Psoas muscle (tissue), 8 donors: ENCODE data around the gene GATA5. TPM values are rescaled to one million over a fixed set of nuclear protein-coding genes. Genes with fewer than 3 reads are reported as not detected.

ENCODE experiments used
- ATAC-seq, 4 donors: fragments of 200-7000 bp; cut with Tn5 transposase; one replicate each; pipeline ENCODE4 v1.9.1; 2020; ENCODE audit warnings: moderate library complexity in 3 of 4, mild to moderate bottlenecking in 2 of 4
- DNase-seq, 2 donors: peaks; one replicate each; pipeline ENCODE4 v3.0.0-alpha.2; 2020
- H3K27ac ChIP-seq: fragments of 200-600 bp; one replicate; pipeline ENCODE4 v1.8.0; 2022
- H3K27me3 ChIP-seq, 3 donors: fragments of 200-600 bp in 1 of 3; one replicate each; pipeline versions ENCODE4 v1.6.1 to v1.8.0; 2013 to 2022; ENCODE audit warnings: low read length in 2 of 3, mild to moderate bottlenecking in 2 of 3, moderate library complexity in 1 of 3; ENCODE audit not compliant: insufficient read depth in 3 of 3
- H3K36me3 ChIP-seq, 2 donors: fragments of 200-600 bp in 1 of 2; one replicate each; pipeline versions ENCODE4 v1.6.1 to v1.8.0; 2013 to 2022; ENCODE audit warnings: low read depth in 1 of 2, mild to moderate bottlenecking in 1 of 2, moderate library complexity in 1 of 2; ENCODE audit not compliant: insufficient read depth in 1 of 2
- H3K4me1 ChIP-seq: fragments of 200-600 bp; one replicate; pipeline ENCODE4 v1.8.0; 2022
- H3K4me3 ChIP-seq: fragments of 200-600 bp; one replicate; pipeline ENCODE4 v1.8.0; 2022; ENCODE audit warnings: mild to moderate bottlenecking
- H3K9me3 ChIP-seq: fragments of 200-600 bp; one replicate; pipeline ENCODE4 v1.8.0; 2022
- WGBS, 3 donors: extraction: QIAGEN DNeasy Blood & Tissue Kit; methylation state at CpG; one replicate each; pipeline versions ENCODE4 v1.1.6 to v1.1.7; 2013; 5-methylcytosine and 5-hydroxymethylcytosine counted together
- intact Hi-C, 2 donors: fragments of 100-400 bp; cut with DNase I; formaldehyde crosslinking; loops; one replicate each; pipeline versions ENCODE4 v1.11.0 to v1.14.2; 2022
- polyA plus RNA-seq, 3 donors: library from polyadenylated mRNA; stranded (reverse); fragments of 200-250 nt; gene quantifications; one replicate each; pipeline ENCODE4 v1.2.3, GENCODE V29; 2013
- total RNA-seq, 4 donors: library from RNA; stranded (reverse); fragmentation: NEBNext Ultra II Directional in 2 of 4; extraction: Animal tissue kit (Norgen Biotek cat#: 25700) in 2 of 4; gene quantifications; one replicate each; pipeline versions ENCODE4 v1.2.1 to v1.2.4, GENCODE V29; 2021 to 2023
- TF ChIP-seq, protein P1 (sequence below): fragments of 200-600 bp; IDR thresholded peaks from one replicate; pipeline ENCODE4 v1.8.0; 2022; ENCODE audit warnings: antibody characterized with exemption
- donor health status: healthy with polysubstance abuse.
- donor health status: DM: no; HTN: no; CAD: no; lungs with moderate emphysema.
- donor health status: Bipolar disorder and iron deficiency.
- donor health status: healthy.
- donor health status: DM: yes; HTN: yes; CAD: no.
- donor health status: DM: no; HTN: no; CAD: no.
- donor health status: DM: no; HTN: no; CAD: no.
- donor health status: DM: yes; HTN: yes; CAD: no.

The GATA5 gene
- total and polyA plus RNA-seq, 7 donors = 0.01 to 0.14 (median 0.08) TPM; not detected in 3

DNA sequence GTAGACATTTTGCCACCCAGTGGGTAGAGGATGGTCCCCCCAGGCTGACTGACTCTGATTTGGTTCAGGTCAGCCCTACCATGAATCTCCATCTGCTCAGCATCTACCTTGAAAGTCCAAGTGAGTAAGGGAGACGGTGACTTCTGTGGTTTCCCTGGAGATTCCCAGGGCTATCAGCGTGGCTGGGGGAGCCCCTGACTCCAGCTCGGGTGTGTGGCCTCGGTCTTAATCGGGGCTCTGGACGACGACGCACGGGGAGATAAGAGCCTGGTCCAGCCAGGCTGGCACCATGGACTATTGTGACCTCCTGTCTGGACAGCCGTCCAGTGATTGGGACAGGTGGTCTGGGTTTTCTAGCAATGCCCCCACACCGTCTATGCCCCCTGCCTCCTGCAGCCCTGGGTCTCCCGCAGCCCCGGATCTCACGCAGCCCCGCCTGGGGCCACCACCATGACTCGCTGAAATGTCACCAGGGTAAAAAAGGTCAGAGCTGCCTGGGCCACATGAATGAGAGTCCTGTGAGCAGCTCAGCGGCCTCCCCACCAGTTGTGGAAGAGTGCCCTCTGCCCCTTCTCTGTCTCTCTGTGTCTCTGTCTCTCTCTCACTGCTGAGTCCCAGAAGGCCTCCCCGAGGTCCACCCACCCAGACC lies 47.1 kb upstream of the GATA5 start:
- no peaks in the 10 kb centered on the region for H3K36me3 ChIP-seq
- H3K9me3 ChIP-seq = no peaks in the 10 kb centered on the region
- no peaks in the 10 kb centered on the region for H3K27me3 ChIP-seq
- WGBS, 3 donors = 71 to 82% (median 80%) methylated on average over 18 of the region's 18 CpGs
- ATAC-seq (no peak), DNase-seq (no peak)
- peaks cover 12% of the 10 kb centered on the region for H3K4me1 ChIP-seq
- no peak overlapping the region for H3K4me3 ChIP-seq
- TF ChIP-seq, protein P1, sequence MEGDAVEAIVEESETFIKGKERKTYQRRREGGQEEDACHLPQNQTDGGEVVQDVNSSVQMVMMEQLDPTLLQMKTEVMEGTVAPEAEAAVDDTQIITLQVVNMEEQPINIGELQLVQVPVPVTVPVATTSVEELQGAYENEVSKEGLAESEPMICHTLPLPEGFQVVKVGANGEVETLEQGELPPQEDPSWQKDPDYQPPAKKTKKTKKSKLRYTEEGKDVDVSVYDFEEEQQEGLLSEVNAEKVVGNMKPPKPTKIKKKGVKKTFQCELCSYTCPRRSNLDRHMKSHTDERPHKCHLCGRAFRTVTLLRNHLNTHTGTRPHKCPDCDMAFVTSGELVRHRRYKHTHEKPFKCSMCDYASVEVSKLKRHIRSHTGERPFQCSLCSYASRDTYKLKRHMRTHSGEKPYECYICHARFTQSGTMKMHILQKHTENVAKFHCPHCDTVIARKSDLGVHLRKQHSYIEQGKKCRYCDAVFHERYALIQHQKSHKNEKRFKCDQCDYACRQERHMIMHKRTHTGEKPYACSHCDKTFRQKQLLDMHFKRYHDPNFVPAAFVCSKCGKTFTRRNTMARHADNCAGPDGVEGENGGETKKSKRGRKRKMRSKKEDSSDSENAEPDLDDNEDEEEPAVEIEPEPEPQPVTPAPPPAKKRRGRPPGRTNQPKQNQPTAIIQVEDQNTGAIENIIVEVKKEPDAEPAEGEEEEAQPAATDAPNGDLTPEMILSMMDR = no peak
- no peak overlapping the region for H3K27ac ChIP-seq
- intact Hi-C loops = no loop called here

DNA sequence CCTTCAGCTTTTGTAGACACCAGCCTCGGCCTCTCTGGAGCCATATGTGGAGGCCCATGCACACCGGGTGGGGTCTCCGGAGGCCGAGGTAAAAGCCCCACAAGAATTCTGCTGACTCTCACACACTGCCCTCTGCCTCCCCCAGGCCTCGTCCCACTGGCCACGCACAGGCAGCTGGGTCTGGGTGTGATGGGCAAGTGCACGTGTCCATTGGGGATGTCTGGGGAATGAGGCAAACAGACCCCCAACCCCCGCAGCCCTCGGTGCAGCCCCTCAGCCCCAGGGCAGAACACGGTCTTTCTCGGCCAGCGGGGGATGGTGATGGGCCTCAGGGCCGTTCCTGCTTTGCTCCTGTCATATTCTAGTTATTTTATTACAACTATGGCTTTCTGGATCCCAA lies 44.0 kb upstream of the GATA5 start:
- DNase-seq = no peak
- intact Hi-C loops = no loop called here
- TF ChIP-seq, protein P1 = no peak
- ATAC-seq = no peak
- 72 to 81% (median 81%) methylated on average over 11 to 13 of the region's 13 CpGs for WGBS, 3 donors
- Histone ChIP-seq H3K9me3 (no peaks in the 10 kb centered on the region), H3K27me3 (no peaks in the 10 kb centered on the region), H3K4me1 (peaks cover 18% of the 10 kb centered on the region), H3K4me3 (no peak overlapping the region), H3K27ac (no peak overlapping the region), H3K36me3 (no peaks in the 10 kb centered on the region)

DNA sequence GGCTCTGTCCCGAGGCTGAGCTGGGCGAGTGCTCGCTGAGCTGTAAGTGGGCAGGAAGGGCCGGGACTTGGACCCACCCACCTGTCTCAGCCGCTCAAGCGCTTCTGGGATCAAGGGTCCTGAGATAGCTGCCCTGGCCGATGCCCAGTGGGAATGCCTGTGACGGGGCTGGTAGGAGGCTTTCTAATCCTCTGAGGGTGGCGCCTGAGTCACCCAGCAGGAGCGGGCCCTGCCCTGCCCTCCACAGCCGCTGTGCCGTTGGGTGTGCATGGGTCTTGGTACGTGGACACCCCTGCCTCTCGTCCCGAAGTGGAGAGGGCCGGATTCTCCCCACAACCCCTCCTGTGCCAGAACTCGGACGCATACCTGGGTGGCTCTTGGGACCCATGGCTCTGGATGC lies 43.1 kb upstream of the GATA5 start:
- peaks cover 26% of the 10 kb centered on the region for H3K4me1 ChIP-seq
- DNase-seq (peak in 1 of 2 donors; percentile 75), ATAC-seq (peak; percentile 52 to 75 (median 66))
- intact Hi-C loops = no loop called here
- no peak overlapping the region for H3K27ac ChIP-seq
- H3K27me3 ChIP-seq = no peaks in the 10 kb centered on the region
- no peaks in the 10 kb centered on the region for H3K36me3 ChIP-seq
- no peaks in the 10 kb centered on the region for H3K9me3 ChIP-seq
- 69 to 80% (median 75%) methylated on average over 18 of the region's 18 CpGs for WGBS, 3 donors
- no peak overlapping the region for H3K4me3 ChIP-seq
- TF ChIP-seq, protein P1 = no peak

DNA sequence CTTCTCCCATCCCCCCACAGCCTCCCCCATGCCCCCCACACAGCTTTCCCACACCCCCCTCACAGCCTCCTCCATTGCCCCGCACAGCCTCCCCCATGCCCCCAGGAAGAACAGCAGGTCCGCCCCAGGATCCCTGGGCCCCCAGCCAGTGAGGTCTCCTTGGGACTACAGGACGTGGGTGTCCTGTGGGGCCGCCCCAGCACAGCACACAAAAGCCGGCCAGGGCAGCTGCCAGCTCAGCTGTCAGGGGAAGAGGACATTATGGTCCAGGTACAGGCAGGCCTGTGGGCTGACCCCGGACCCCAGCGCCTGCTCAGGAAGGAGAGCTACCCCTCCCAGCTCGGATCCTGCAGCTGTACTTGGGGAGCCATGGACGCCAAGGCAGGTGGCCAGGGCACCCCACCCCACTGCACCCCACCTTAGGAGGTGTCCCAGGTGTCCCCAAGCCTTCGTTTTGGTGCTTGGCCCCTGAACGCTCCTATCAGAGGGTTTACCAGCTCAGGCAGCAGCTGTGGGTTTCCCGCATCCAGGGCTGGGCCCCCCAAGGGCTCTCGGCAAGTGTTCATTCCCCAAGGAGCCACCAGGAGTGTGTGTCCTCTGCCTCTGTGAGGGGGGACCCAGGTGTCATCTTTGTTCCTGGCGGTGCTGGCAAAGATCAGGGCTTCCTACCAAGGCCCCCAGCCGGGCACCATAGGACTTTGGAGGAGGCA lies 42.3 kb upstream of the GATA5 start:
- peak; percentile 39 to 77 (median 64) for ATAC-seq
- TF ChIP-seq, protein P1 = no peak
- Histone ChIP-seq H3K27ac (no peak overlapping the region), H3K9me3 (no peaks in the 10 kb centered on the region), H3K4me3 (no peak overlapping the region), H3K36me3 (no peaks in the 10 kb centered on the region), H3K27me3 (no peaks in the 10 kb centered on the region), H3K4me1 (peaks cover 35% of the 10 kb centered on the region)
- peak in 1 of 2 donors; percentile 81 for DNase-seq
- intact Hi-C loops = no loop called here
- WGBS, 3 donors = 47 to 48% (median 47%) methylated on average over 14 to 15 of the region's 15 CpGs
